WTC11 (cell line): ENCODE data around the gene MALAT1. TPM values are rescaled to one million over a fixed set of nuclear protein-coding genes. Genes with fewer than 3 reads are reported as not detected.

Experiments
- ATAC-seq: fragments of 200-7000 bp; cut with Tn5 transposase; 2 replicates; pipeline ENCODE4 v1.10.0; 2021; ENCODE audit warnings: mild to moderate bottlenecking, moderate library complexity
- CTCF ChIA-PET: fragments of 300-600 bp; sonication (Branson Sonifier 250); formaldehyde crosslinking; loops from one replicate; lab custom pipeline; 2021; ENCODE audit warnings: antibody characterized with exemption; lab: Charles Lee
- POLR2A ChIA-PET: fragments of 350-600 bp; sonication (Branson Sonifier 250); formaldehyde crosslinking; loops from one replicate; lab custom pipeline; 2021; ENCODE audit warnings: antibody characterized with exemption; lab: Charles Lee
- DNase-seq: peaks from one replicate; pipeline ENCODE4 v3.0.0; 2021; ENCODE audit warnings: low spot score
- H3K27ac Mint-ChIP-seq: 2 replicates; pipeline ENCODE4 v1.8.0; 2021; ENCODE audit warnings: mixed read lengths
- H3K27me3 Mint-ChIP-seq: 2 replicates; pipeline ENCODE4 v1.8.0; 2021; ENCODE audit warnings: low read depth, mild to moderate bottlenecking, moderate library complexity, mixed read lengths
- H3K36me3 Mint-ChIP-seq: 2 replicates; pipeline ENCODE4 v1.8.0; 2021; ENCODE audit warnings: mixed read lengths
- H3K4me1 Mint-ChIP-seq: 2 replicates; pipeline ENCODE4 v1.8.0; 2022; ENCODE audit warnings: mixed read lengths
- H3K4me3 Mint-ChIP-seq: 2 replicates; pipeline ENCODE4 v1.8.0; 2021; ENCODE audit warnings: mild to moderate bottlenecking, moderate library complexity, mixed read lengths
- H3K9me3 Mint-ChIP-seq: 2 replicates; pipeline ENCODE4 v1.8.0; 2021; ENCODE audit warnings: mixed read lengths
- ATF1 ChIP-seq: sonication (generic); formaldehyde crosslinking; IDR thresholded peaks from 2 replicates; pipeline ENCODE4 v1.8.1; 2023; ENCODE audit warnings: mild to moderate bottlenecking, moderate library complexity, missing genetic modification reagents
- CBFB ChIP-seq: sonication (generic); formaldehyde crosslinking; IDR thresholded peaks from 2 replicates; pipeline ENCODE4 v1.8.1; 2022; ENCODE audit warnings: mild to moderate bottlenecking, low read depth, missing genetic modification reagents
- CREB1 ChIP-seq: sonication (generic); formaldehyde crosslinking; IDR thresholded peaks from 2 replicates; pipeline ENCODE4 v1.8.0; 2023; ENCODE audit warnings: mild to moderate bottlenecking, missing genetic modification reagents
- FOXJ3 ChIP-seq: sonication (generic); formaldehyde crosslinking; IDR thresholded peaks from 2 replicates; pipeline ENCODE4 v1.9.0; 2021; ENCODE audit warnings: missing genetic modification reagents, mild to moderate bottlenecking, borderline replicate concordance
- FOXK1 ChIP-seq: sonication (generic); formaldehyde crosslinking; IDR thresholded peaks from 2 replicates; pipeline ENCODE4 v1.8.0; 2022; ENCODE audit warnings: mild to moderate bottlenecking, moderate library complexity, missing genetic modification reagents
- NFATC4 ChIP-seq: fragments of 250-450 bp; sonication (Bioruptor Pico); IDR thresholded peaks from 2 replicates; pipeline ENCODE4 v1.9.0; 2021; ENCODE audit warnings: mild to moderate bottlenecking
- NFE2L1 ChIP-seq: sonication (generic); formaldehyde crosslinking; IDR thresholded peaks from 2 replicates; pipeline ENCODE4 v1.8.1; 2023; ENCODE audit warnings: missing genetic modification reagents
- SMAD3 ChIP-seq: sonication (generic); formaldehyde crosslinking; IDR thresholded peaks from 2 replicates; pipeline ENCODE4 v1.8.0; 2022; ENCODE audit warnings: missing genetic modification reagents, mild to moderate bottlenecking, borderline replicate concordance
- SP1 ChIP-seq: sonication (generic); formaldehyde crosslinking; conservative IDR thresholded peaks from 2 replicates; pipeline ENCODE4 v1.8.1; 2022; ENCODE audit warnings: missing genetic modification reagents
- ZNF121 ChIP-seq: sonication (generic); formaldehyde crosslinking; IDR thresholded peaks from 2 replicates; pipeline ENCODE4 v1.8.0; 2023; ENCODE audit warnings: missing genetic modification reagents
- ZNF416 ChIP-seq: fragments of 250-450 bp; sonication (Bioruptor Pico); IDR thresholded peaks from 2 replicates; pipeline ENCODE4 v1.9.0; 2021; ENCODE audit warnings: mild to moderate bottlenecking, inconsistent platforms
- total RNA-seq: library from RNA; stranded (reverse); gene quantifications from 3 replicates; pipeline ENCODE4 v1.2.3, GENCODE V29; 2021
- TF ChIP-seq, protein P1 (sequence below): fragments of 250-450 bp; sonication (Bioruptor Pico); IDR thresholded peaks from 2 replicates; pipeline ENCODE4 v1.9.0; 2021; ENCODE audit warnings: mild to moderate bottlenecking
- TF ChIP-seq, protein P2 (sequence below): fragments of 200-600 bp; IDR thresholded peaks from 2 replicates; pipeline ENCODE4 v1.8.0; 2022; ENCODE audit warnings: antibody characterized with exemption
- TF ChIP-seq, protein P3 (sequence below): sonication (generic); formaldehyde crosslinking; IDR thresholded peaks from 2 replicates; pipeline ENCODE4 v1.8.1; 2023; ENCODE audit warnings: mild to moderate bottlenecking, moderate library complexity, missing genetic modification reagents
- TF ChIP-seq, protein P4 (sequence below): fragments of 250-450 bp; sonication (Bioruptor Pico); IDR thresholded peaks from 2 replicates; pipeline ENCODE4 v1.9.0; 2021; ENCODE audit warnings: mild to moderate bottlenecking, borderline replicate concordance
- TF ChIP-seq, protein P5 (sequence below): sonication (generic); formaldehyde crosslinking; IDR thresholded peaks from 2 replicates; pipeline ENCODE4 v1.8.0; 2022; ENCODE audit warnings: mild to moderate bottlenecking, missing genetic modification reagents
- TF ChIP-seq, protein P6 (sequence below): sonication (generic); formaldehyde crosslinking; IDR thresholded peaks from 2 replicates; pipeline ENCODE4 v1.8.1; 2023; ENCODE audit warnings: mild to moderate bottlenecking, missing genetic modification reagents, moderate library complexity
- TF ChIP-seq, protein P7 (sequence below): sonication (generic); formaldehyde crosslinking; IDR thresholded peaks from 2 replicates; pipeline ENCODE4 v1.8.0; 2023; ENCODE audit warnings: missing genetic modification reagents
- TF ChIP-seq, protein P8 (sequence below): sonication (generic); formaldehyde crosslinking; IDR thresholded peaks from 2 replicates; pipeline ENCODE4 v1.8.0; 2022; ENCODE audit warnings: mild to moderate bottlenecking, missing genetic modification reagents
- TF ChIP-seq, protein P9 (sequence below): sonication (generic); formaldehyde crosslinking; IDR thresholded peaks from 2 replicates; pipeline ENCODE4 v1.8.0; 2022; ENCODE audit warnings: mild to moderate bottlenecking, missing genetic modification reagents

MALAT1 gene
- total RNA-seq, 1 experiment from 2014 or later = 1,830 TPM

DNA sequence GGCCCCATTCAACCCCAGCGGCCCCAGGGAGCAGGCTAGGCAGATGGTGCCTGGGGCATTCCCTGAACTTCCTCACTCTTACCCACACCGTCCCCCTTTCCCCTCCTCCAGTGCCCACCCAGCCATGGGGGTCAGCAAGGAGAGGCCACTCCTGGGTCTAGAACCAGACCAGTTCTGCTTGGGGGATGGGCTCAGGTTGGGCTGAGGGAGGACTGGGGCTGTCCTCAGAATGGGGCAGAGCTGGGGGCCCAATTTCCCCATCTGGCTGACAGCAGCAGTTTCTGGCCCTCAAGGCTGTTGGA lies 38.4 kb downstream of the MALAT1 start:
- no peak overlapping the region for H3K4me3 Mint-ChIP-seq
- H3K4me1 Mint-ChIP-seq = peaks cover 2% of the 10 kb centered on the region
- no peak overlapping the region for H3K27ac Mint-ChIP-seq
- peaks cover 5% of the 10 kb centered on the region; the same call in 1 of the 2 replicates for H3K36me3 Mint-ChIP-seq
- ChIA-PET POLR2A (no interaction called here), CTCF (interaction anchor here (1.4 to 10.3 kb wide), 7 partner anchors 7 to 52 kb away, joined by 4 to 271 read pairs (median 7); partner anchors contain the start of genes FAM89B, KCNK7 and ZNRD2)
- H3K27me3 Mint-ChIP-seq = peaks cover 27% of the 10 kb centered on the region
- DNase-seq = no peak
- H3K9me3 Mint-ChIP-seq = no peaks in the 10 kb centered on the region
- ATAC-seq = no peak
- TF ChIP-seq CBFB (CRISPR knock-in tag) = no peak
- no peak for TF ChIP-seq SP1 (CRISPR knock-in tag)
- TF ChIP-seq, protein P1, sequence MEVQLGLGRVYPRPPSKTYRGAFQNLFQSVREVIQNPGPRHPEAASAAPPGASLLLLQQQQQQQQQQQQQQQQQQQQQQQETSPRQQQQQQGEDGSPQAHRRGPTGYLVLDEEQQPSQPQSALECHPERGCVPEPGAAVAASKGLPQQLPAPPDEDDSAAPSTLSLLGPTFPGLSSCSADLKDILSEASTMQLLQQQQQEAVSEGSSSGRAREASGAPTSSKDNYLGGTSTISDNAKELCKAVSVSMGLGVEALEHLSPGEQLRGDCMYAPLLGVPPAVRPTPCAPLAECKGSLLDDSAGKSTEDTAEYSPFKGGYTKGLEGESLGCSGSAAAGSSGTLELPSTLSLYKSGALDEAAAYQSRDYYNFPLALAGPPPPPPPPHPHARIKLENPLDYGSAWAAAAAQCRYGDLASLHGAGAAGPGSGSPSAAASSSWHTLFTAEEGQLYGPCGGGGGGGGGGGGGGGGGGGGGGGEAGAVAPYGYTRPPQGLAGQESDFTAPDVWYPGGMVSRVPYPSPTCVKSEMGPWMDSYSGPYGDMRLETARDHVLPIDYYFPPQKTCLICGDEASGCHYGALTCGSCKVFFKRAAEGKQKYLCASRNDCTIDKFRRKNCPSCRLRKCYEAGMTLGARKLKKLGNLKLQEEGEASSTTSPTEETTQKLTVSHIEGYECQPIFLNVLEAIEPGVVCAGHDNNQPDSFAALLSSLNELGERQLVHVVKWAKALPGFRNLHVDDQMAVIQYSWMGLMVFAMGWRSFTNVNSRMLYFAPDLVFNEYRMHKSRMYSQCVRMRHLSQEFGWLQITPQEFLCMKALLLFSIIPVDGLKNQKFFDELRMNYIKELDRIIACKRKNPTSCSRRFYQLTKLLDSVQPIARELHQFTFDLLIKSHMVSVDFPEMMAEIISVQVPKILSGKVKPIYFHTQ (CRISPR knock-in tag) = no peak
- TF ChIP-seq, protein P2, sequence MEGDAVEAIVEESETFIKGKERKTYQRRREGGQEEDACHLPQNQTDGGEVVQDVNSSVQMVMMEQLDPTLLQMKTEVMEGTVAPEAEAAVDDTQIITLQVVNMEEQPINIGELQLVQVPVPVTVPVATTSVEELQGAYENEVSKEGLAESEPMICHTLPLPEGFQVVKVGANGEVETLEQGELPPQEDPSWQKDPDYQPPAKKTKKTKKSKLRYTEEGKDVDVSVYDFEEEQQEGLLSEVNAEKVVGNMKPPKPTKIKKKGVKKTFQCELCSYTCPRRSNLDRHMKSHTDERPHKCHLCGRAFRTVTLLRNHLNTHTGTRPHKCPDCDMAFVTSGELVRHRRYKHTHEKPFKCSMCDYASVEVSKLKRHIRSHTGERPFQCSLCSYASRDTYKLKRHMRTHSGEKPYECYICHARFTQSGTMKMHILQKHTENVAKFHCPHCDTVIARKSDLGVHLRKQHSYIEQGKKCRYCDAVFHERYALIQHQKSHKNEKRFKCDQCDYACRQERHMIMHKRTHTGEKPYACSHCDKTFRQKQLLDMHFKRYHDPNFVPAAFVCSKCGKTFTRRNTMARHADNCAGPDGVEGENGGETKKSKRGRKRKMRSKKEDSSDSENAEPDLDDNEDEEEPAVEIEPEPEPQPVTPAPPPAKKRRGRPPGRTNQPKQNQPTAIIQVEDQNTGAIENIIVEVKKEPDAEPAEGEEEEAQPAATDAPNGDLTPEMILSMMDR = no peak
- TF ChIP-seq, protein P3, sequence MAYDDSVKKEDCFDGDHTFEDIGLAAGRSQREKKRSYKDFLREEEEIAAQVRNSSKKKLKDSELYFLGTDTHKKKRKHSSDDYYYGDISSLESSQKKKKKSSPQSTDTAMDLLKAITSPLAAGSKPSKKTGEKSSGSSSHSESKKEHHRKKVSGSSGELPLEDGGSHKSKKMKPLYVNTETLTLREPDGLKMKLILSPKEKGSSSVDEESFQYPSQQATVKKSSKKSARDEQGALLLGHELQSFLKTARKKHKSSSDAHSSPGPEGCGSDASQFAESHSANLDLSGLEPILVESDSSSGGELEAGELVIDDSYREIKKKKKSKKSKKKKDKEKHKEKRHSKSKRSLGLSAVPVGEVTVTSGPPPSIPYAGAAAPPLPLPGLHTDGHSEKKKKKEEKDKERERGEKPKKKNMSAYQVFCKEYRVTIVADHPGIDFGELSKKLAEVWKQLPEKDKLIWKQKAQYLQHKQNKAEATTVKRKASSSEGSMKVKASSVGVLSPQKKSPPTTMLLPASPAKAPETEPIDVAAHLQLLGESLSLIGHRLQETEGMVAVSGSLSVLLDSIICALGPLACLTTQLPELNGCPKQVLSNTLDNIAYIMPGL (CRISPR knock-in tag) = no peak
- TF ChIP-seq, protein P4, sequence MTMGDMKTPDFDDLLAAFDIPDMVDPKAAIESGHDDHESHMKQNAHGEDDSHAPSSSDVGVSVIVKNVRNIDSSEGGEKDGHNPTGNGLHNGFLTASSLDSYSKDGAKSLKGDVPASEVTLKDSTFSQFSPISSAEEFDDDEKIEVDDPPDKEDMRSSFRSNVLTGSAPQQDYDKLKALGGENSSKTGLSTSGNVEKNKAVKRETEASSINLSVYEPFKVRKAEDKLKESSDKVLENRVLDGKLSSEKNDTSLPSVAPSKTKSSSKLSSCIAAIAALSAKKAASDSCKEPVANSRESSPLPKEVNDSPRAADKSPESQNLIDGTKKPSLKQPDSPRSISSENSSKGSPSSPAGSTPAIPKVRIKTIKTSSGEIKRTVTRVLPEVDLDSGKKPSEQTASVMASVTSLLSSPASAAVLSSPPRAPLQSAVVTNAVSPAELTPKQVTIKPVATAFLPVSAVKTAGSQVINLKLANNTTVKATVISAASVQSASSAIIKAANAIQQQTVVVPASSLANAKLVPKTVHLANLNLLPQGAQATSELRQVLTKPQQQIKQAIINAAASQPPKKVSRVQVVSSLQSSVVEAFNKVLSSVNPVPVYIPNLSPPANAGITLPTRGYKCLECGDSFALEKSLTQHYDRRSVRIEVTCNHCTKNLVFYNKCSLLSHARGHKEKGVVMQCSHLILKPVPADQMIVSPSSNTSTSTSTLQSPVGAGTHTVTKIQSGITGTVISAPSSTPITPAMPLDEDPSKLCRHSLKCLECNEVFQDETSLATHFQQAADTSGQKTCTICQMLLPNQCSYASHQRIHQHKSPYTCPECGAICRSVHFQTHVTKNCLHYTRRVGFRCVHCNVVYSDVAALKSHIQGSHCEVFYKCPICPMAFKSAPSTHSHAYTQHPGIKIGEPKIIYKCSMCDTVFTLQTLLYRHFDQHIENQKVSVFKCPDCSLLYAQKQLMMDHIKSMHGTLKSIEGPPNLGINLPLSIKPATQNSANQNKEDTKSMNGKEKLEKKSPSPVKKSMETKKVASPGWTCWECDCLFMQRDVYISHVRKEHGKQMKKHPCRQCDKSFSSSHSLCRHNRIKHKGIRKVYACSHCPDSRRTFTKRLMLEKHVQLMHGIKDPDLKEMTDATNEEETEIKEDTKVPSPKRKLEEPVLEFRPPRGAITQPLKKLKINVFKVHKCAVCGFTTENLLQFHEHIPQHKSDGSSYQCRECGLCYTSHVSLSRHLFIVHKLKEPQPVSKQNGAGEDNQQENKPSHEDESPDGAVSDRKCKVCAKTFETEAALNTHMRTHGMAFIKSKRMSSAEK (CRISPR knock-in tag) = no peak
- TF ChIP-seq ZNF121 (CRISPR knock-in tag) = no peak
- no peak for TF ChIP-seq ZNF416
- TF ChIP-seq NFATC4 (CRISPR knock-in tag) = no peak
- TF ChIP-seq, protein P5, sequence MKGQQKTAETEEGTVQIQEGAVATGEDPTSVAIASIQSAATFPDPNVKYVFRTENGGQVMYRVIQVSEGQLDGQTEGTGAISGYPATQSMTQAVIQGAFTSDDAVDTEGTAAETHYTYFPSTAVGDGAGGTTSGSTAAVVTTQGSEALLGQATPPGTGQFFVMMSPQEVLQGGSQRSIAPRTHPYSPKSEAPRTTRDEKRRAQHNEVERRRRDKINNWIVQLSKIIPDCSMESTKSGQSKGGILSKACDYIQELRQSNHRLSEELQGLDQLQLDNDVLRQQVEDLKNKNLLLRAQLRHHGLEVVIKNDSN = no peak
- TF ChIP-seq, protein P6, sequence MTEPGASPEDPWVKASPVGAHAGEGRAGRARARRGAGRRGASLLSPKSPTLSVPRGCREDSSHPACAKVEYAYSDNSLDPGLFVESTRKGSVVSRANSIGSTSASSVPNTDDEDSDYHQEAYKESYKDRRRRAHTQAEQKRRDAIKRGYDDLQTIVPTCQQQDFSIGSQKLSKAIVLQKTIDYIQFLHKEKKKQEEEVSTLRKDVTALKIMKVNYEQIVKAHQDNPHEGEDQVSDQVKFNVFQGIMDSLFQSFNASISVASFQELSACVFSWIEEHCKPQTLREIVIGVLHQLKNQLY (CRISPR knock-in tag) = no peak
- no peak for TF ChIP-seq ATF1 (CRISPR knock-in tag)
- TF ChIP-seq NFE2L1 (CRISPR knock-in tag) = no peak
- no peak for TF ChIP-seq CREB1
- TF ChIP-seq FOXK1 (CRISPR knock-in tag) = no peak
- TF ChIP-seq, protein P7, sequence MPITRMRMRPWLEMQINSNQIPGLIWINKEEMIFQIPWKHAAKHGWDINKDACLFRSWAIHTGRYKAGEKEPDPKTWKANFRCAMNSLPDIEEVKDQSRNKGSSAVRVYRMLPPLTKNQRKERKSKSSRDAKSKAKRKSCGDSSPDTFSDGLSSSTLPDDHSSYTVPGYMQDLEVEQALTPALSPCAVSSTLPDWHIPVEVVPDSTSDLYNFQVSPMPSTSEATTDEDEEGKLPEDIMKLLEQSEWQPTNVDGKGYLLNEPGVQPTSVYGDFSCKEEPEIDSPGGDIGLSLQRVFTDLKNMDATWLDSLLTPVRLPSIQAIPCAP (CRISPR knock-in tag) = no peak
- TF ChIP-seq FOXJ3 (CRISPR knock-in tag) = no peak
- no peak for TF ChIP-seq SMAD3 (CRISPR knock-in tag)
- TF ChIP-seq, protein P8, sequence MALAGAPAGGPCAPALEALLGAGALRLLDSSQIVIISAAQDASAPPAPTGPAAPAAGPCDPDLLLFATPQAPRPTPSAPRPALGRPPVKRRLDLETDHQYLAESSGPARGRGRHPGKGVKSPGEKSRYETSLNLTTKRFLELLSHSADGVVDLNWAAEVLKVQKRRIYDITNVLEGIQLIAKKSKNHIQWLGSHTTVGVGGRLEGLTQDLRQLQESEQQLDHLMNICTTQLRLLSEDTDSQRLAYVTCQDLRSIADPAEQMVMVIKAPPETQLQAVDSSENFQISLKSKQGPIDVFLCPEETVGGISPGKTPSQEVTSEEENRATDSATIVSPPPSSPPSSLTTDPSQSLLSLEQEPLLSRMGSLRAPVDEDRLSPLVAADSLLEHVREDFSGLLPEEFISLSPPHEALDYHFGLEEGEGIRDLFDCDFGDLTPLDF = no peak
- TF ChIP-seq, protein P9, sequence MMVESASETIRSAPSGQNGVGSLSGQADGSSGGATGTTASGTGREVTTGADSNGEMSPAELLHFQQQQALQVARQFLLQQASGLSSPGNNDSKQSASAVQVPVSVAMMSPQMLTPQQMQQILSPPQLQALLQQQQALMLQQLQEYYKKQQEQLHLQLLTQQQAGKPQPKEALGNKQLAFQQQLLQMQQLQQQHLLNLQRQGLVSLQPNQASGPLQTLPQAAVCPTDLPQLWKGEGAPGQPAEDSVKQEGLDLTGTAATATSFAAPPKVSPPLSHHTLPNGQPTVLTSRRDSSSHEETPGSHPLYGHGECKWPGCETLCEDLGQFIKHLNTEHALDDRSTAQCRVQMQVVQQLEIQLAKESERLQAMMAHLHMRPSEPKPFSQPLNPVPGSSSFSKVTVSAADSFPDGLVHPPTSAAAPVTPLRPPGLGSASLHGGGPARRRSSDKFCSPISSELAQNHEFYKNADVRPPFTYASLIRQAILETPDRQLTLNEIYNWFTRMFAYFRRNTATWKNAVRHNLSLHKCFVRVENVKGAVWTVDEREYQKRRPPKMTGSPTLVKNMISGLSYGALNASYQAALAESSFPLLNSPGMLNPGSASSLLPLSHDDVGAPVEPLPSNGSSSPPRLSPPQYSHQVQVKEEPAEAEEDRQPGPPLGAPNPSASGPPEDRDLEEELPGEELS (CRISPR knock-in tag) = no peak
- TF ChIP-seq, all 79 proteins: peak for 0
